ENCODE results near the gene UMAD1.

DNA sequence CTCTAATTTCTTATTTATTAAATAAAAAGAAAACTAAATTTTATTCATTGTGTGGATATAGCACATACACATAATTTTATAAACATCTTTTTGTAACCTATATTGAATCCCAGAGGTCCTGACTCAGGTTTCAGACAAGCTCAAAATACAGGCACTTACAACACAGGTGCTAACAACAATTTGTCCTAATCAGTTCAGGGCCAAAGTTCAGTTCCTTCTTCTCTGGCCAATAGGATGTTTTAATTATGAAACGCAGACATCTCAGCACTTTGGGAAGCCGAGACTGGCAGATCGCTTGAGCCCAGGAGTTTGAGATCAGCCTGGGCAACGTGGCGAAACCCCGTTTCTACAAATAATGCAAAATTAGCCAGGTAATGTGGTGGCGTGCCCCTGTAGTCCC, 62.9 kb downstream of the UMAD1 start:
- TF ChIP-seq POLR2A (IDR thresholded peaks at IDR 0.05) = no peak
- TF ChIP-seq, protein P1, sequence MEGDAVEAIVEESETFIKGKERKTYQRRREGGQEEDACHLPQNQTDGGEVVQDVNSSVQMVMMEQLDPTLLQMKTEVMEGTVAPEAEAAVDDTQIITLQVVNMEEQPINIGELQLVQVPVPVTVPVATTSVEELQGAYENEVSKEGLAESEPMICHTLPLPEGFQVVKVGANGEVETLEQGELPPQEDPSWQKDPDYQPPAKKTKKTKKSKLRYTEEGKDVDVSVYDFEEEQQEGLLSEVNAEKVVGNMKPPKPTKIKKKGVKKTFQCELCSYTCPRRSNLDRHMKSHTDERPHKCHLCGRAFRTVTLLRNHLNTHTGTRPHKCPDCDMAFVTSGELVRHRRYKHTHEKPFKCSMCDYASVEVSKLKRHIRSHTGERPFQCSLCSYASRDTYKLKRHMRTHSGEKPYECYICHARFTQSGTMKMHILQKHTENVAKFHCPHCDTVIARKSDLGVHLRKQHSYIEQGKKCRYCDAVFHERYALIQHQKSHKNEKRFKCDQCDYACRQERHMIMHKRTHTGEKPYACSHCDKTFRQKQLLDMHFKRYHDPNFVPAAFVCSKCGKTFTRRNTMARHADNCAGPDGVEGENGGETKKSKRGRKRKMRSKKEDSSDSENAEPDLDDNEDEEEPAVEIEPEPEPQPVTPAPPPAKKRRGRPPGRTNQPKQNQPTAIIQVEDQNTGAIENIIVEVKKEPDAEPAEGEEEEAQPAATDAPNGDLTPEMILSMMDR (IDR thresholded peaks at IDR 0.05) = no peak

Data from Peyer's patch (tissue), 4 donors.